ENCODE data around the gene GLS.
"Not testable (repeated sequence)": the region's sequence is repeated elsewhere in the genome, so short reads cannot be mapped to it uniquely, and the experiment has no call there.

GLS gene

DNA sequence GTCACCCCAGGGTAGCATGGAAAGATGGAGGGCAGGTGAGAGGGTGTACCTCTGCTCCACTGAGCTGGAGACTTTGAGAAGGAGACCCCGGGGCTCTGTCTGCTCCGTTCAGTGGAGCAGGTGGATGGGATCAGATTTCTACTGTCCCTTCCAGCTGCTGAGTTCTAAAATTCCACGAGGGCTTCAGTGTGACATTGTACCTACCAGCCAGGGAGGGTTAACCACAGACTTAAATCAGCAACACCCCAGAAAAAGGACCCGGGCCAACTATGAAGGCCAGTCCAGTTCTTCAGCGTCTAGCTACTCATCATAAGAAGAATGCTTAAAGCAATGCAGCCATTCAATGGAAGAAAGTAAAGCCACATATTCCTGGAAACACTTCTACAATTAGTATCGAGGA, 109.5 kb downstream of the GLS start:
- no peak for DNase-seq (ENCODE audit: low read depth in 3 of 3)

GRCh38 chr2:190993292-190993643, 112.6 kb downstream of the GLS start:
- DNase-seq (ENCODE audit: low read depth in 3 of 3), result no peak

DNA sequence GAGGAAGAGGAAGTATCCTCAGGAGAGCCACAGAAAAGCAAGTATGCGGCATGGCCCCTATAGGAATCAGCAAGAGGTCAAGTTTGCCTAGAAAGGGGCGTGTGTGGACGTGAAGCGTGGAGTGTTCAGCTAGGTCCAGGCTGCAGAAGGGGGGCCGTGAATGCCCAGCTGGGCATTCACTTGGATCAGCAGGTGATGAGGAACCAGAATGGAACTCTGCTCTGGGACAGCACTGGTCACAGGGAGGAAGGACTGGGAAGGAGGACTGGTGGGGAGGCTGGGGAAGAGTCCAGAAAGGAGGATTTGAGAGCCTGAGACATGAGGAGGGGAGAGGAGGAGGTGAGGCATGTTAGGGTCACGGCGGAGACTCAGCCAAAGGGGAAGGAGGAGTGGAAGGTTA, 113.5 kb downstream of the GLS start:
- no peak for DNase-seq (ENCODE audit: low read depth in 3 of 3)

DNA sequence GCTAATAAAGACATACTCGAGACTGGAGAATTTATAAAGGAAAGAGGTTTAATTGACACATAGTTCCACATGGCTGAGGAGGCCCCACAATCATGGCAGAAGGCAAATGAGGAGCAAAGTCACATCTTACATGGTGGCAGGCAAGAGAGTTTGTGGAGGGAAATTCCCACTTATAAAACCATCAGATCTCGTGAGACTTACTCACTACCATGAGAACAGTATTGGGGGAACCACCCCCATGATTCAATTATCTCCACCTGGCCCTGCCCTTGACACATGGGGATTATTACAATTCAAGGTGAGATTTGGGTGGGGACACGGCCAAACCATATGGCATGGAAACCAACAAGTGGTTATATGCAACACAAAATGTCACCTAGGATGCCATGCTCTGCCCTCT, 114.7 kb downstream of the GLS start:
- DNase-seq (ENCODE audit: low read depth in 3 of 3), result not testable (repeated sequence)

DNA sequence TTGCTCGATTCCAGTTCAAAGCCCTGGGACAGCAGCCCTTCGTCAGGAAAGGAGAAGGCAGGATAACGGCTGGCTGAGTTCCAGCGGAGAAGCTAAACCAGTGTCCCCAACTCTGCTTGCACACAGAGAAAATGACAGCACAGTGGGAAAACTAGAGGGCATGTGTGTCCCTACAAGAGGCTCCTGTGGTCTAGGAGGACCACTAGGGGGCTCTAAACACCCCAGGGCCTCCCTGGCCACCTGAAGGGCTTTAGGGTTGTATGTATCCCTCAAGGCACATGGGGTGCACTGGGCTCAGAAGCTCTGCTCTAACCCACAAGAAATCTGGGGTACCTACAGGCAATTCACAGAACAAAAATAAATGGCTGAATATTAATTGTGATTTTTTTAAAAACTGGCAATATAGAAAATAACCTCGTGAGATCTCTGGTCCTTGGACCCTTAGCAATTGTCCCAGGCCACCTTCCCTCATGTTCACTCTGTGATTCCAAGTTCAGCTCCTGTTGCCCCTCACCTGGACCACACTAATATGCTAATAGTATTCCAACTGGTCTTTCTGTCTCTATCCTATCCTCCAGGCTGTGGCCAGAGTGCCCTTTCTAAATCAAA, 115.8 kb downstream of the GLS start:
- DNase-seq (ENCODE audit: low read depth in 3 of 3), result no peak

DNA sequence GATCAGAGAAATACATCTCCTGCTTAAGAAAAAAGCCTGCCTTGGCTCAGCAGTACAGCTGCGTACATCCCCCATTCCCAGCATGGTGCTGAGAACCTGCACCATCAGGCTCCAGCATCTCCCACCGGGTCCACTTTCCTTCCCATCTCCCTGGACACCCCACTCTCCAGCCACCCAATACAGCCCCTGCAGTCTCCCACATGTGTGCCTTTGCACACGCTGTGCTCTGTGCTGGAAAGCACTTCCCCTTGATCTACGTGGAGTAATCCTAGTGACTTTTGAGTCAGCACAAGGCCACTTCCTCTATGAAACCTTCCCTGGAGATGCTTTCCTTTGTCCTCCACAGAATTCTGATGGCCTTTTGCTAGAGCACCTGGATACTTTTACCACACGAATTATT, 116.3 kb downstream of the GLS start:
- no peak for DNase-seq (ENCODE audit: low read depth in 3 of 3)

- no peak for DNase-seq (ENCODE audit: low read depth in 3 of 3)
Measured at GRCh38 chr2:190997526-190998113, 117.0 kb downstream of the GLS start.

- DNase-seq (ENCODE audit: low read depth in 3 of 3), result no peak
Measured at GRCh38 chr2:190999058-190999457, 118.4 kb downstream of the GLS start.

DNA sequence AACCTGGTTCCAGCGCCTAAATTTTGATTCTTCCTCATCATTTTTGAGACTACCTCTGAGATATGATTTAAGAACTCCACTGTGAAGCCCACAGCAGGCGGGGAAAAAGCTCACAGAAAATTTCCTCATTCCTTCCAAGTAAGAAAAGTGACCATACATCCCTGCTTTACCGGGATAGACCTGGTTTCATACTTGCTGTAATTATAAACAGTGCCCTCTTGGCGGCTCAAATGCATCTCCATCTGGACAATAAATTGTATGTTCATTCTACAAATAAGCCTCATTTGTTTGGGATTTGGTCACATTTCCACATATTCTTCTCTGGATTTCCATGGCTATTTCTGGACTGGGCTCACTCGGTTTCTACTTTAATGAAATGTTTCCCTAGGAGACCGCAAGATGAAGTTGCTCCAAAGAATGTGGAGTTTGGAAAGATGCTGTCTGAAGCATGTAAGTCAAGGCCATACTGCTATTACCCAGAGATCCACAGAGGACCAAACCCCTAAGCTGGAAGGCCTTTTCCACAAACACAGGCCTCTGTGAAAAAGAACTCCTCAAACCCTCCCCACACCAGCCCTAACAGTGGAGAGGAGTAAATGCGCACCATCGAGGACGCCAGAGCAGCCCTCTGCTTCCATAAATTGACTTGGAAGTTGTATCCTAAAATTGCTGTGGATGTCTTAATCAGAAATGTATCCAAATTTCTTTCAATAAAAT, 119.5 kb downstream of the GLS start:
- no peak for DNase-seq (ENCODE audit: low read depth in 3 of 3)

GRCh38 chr2:191001032-191001431, 120.4 kb downstream of the GLS start:
- DNase-seq (ENCODE audit: low read depth in 3 of 3), result no peak

DNA sequence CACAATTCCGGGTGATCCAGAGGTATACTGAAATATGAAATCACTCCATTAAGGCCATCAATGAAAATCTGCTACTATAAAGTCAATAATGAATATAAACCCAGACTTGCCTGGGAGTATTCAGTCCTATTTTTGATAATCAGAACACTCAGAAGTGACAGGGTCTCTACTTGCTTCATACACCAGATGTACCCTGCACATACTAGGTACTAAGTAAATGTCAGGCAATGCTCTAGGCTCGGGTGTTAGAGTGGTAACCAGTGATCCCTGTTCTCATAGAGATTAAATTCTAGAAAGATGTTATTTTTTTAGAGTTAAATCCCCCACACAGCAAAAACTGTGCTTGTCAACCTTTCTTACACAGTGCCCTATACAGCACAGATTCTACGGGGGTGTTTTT, 121.0 kb downstream of the GLS start:
- no peak for DNase-seq (ENCODE audit: low read depth in 3 of 3)

DNA sequence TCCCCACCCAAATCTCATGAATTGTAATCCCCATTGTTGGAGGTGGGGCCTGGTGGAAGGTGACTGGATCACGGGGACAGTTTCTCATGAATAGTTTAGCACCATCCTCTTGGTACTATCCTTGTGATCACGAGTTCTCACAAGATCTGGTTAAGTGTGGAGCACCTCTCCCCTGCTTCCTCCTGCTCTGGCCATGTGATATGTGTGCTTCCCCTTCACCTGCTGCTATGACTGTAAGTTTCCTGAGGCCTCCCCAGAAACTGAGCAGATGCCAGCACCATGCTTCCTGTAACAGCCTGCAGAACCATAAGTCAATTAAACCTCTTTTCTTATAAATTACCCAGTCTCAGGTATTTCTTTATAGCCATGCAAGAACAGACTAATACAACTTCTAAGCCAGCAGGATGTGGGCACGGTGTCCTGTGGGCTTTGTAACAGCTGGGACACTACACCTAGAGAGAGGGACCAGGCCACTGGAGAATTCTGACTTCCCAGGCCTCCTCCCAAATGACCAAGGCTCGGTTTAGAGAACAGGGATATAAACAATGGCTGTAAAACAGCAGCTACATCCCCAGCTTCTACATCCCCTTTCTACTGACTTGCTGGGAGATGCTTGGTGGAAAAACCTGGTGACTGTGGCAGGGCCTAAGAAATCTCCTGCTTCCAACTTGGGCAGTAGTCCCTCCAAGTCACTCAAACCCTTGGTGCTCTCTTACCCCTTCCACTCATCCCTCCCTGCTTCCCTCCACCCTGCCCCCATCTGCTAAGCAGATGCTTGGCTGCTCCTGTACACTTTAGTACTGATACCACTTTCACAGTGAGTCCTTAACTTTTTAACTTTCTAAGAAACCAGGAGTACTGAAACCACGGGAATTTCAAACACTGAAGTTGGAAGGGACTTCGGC, 123.0 kb downstream of the GLS start:
- DNase-seq (ENCODE audit: low read depth in 3 of 3), result no peak

- no peak for DNase-seq (ENCODE audit: low read depth in 3 of 3)
Measured at GRCh38 chr2:191006297-191006696, 125.7 kb downstream of the GLS start.

DNA sequence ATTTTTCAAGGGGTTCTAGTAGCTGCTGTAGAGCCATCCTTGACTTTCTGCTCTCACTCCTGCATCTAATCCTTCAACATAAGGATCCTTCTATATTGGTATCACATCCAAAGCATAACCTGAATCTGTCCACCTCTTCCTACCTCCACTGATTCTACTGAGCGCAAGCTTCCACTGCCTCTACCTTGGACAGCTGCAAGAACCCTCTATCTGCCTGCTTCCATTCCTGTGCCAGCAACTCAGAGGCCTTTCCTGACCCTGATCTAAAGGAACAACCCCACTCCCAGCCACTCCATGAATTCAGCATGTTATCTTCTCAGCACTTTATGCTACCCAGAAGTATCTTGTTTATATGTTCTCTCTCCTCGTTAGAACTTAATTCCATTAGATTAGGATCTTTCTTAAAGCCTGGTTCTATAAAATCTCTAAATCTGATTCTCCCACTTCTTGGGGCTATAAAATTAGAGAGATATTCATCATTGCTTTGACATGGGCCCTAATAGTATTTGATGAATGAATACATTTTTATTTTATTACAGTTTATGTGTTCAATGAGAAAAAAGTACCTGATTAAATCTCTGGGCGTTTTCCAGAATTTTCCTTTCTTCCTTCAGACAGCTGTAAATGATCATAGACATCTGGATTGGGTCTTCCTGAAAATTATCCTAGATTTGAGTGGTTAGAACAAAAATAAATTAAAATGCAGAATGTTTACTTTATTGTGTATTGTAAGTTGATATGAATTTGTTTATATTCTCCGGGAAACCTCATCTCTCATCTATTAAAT, 126.6 kb downstream of the GLS start:
- DNase-seq (ENCODE audit: low read depth in 3 of 3), result no peak

GRCh38 chr2:191008286-191008685, 127.7 kb downstream of the GLS start:
- no peak for DNase-seq (ENCODE audit: low read depth in 3 of 3)

- no peak for DNase-seq (ENCODE audit: low read depth in 3 of 3)
Measured at GRCh38 chr2:191009541-191010374, 129.1 kb downstream of the GLS start.

GRCh38 chr2:191010887-191011885, 130.6 kb downstream of the GLS start:
- DNase-seq (ENCODE audit: low read depth in 3 of 3), result no peak

DNA sequence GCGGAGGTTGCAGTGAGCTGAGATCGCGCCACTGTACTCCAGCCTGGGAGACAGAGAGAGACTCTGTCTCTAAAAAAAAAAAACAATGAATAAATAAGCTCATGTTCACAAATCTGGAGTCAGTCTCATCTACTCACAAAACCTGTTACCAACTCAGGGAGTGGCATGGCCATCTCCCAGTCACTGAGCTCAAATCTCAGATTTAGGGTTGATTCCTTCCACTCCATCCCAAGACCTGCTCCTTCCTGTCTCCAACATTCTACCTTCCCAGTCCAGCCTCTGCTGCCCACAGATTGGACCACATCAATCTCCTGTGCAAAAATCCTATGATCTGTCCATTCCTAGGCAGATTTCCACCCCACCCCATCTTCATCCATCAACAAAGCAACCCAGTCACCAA, 131.7 kb downstream of the GLS start:
- no peak for DNase-seq (ENCODE audit: low read depth in 3 of 3)
